Measurements from ENCODE around the gene RGS6. TPM values are rescaled to one million over a fixed set of nuclear protein-coding genes. Genes with fewer than 3 reads are reported as not detected.
"Not testable (repeated sequence)": the region's sequence is repeated elsewhere in the genome, so short reads cannot be mapped to it uniquely, and the experiment has no call there.

RGS6 gene
- total RNA-seq, 2 donors from 2014 or later = 0.15 to 0.45 TPM

DNA sequence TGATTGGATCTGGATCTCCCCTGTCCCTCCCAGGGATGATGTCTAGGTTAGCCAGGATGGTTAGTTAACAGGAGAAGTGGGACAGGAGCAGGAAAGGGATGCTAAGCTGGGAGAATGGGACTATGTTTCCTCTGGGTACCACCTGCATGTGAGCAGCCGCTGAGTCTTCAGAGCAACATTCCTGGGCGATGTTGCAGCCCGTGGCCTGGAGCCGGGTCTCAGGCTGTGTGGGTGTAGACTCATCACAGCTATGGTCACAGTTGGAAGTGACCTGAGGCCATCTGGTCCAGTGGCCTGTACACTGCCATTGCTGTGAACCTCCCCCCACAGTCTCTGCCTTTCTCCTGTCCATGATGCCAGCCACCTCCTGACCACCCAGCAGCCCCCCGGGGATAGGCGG lies 539.1 kb downstream of the RGS6 start:
- H3K27ac ChIP-seq = no peak overlapping the region
- intact Hi-C loops (cut with DNase I) = no loop called here

GRCh38 chr14:72472845-72473244 lies 540.6 kb downstream of the RGS6 start:
- Histone ChIP-seq H3K27me3 (no peaks in the 10 kb centered on the region), H3K9me3 (no peaks in the 10 kb centered on the region), H3K9ac (ENCODE audit: low read depth in 2 of 2, low read length in 2 of 2) (no peak overlapping the region), H3K27ac (no peak overlapping the region), H3K36me3 (no peaks in the 10 kb centered on the region), H3K4me3 (no peak overlapping the region), H3K4me1 (no peaks in the 10 kb centered on the region)
- DNase-seq = no peak
- intact Hi-C loops (cut with DNase I) = no loop called here
- TF ChIP-seq CTCF (IDR thresholded peaks at IDR 0.05) = no peak

More for the DNA sequence above, 539.1 kb downstream of the RGS6 start:
- no peak overlapping the region for H3K9ac ChIP-seq (ENCODE audit: low read depth in 2 of 2, low read length in 2 of 2)
- no peaks in the 10 kb centered on the region for H3K27me3 ChIP-seq
- no peaks in the 10 kb centered on the region for H3K9me3 ChIP-seq
- H3K36me3 ChIP-seq = no peaks in the 10 kb centered on the region
- H3K4me1 ChIP-seq = no peaks in the 10 kb centered on the region
- no peak overlapping the region for H3K4me3 ChIP-seq
- TF ChIP-seq CTCF (IDR thresholded peaks at IDR 0.05) = no peak
- DNase-seq = no peak

DNA sequence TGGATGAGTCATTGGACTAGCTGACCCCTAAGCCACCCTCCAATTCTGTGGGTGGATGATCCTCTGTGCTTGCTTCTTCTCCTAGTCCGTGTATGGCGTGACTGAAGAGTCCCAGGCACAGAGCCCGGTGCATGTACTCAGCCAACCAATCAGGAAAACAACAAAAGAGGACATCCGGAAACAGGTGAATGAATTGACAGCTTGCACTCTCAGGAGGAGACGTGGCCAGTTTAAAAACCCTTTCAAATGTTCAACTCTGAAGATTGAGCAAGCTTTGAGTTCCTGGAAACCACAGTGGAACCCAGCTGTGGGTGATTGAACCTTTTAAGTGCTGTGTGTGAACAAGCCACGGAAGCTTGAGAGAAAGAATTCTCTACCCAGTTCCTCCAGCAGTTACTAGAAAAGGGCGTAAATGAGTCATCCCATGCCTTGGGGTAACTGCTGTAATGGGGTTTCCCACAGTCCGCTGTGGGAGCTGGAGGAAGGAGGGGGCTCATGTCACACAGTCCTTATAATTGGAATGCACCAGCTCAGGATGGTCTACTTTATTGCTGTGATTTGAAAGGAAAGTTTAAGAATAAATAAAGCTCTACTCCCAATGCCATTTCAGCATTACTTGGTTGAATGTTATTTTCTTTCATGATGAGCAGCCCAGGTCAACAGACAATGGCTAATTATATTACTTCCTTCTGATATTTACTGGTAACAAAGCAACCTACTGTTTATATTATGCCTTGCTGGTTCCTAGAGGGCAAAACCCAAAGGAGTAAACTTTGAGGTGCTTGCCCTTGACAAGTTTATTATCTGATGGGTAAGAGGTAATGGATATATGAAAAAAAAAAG lies 544.6 kb downstream of the RGS6 start:
- Histone ChIP-seq H3K9me3 (no peaks in the 10 kb centered on the region), H3K4me1 (no peaks in the 10 kb centered on the region), H3K27me3 (no peaks in the 10 kb centered on the region), H3K9ac (ENCODE audit: low read depth in 2 of 2, low read length in 2 of 2) (no peak overlapping the region), H3K4me3 (no peak overlapping the region), H3K27ac (no peak overlapping the region), H3K36me3 (no peaks in the 10 kb centered on the region)
- intact Hi-C loops (cut with DNase I) = no loop called here
- no peak for TF ChIP-seq CTCF (IDR thresholded peaks at IDR 0.05)
- no peak for DNase-seq

GRCh38 chr14:72477578-72477977 lies 545.3 kb downstream of the RGS6 start:
- H3K36me3 ChIP-seq; H3K27ac ChIP-seq; intact Hi-C loops (cut with DNase I); DNase-seq; H3K9ac ChIP-seq (ENCODE audit: low read depth in 2 of 2, low read length in 2 of 2); H3K9me3 ChIP-seq; H3K4me3 ChIP-seq; H3K4me1 ChIP-seq; H3K27me3 ChIP-seq: not testable (repeated sequence)

GRCh38 chr14:72478471-72478893 lies 546.3 kb downstream of the RGS6 start:
- Histone ChIP-seq H3K36me3 (no peaks in the 10 kb centered on the region), H3K9me3 (no peaks in the 10 kb centered on the region)

More at GRCh38 chr14:72478471-72478893, 546.3 kb downstream of the RGS6 start:
- Histone ChIP-seq H3K4me1 (no peaks in the 10 kb centered on the region), H3K27ac (no peak overlapping the region), H3K4me3 (no peak overlapping the region), H3K9ac (ENCODE audit: low read depth in 2 of 2, low read length in 2 of 2) (no peak overlapping the region), H3K27me3 (no peaks in the 10 kb centered on the region)
- TF ChIP-seq CTCF (IDR thresholded peaks at IDR 0.05) = no peak
- DNase-seq = no peak
- intact Hi-C loops (cut with DNase I) = no loop called here

Data from colonic mucosa (tissue), 4 donors.